CD14-positive monocyte (primary cell): ENCODE measurements around the gene NDST1. TPM values are rescaled to one million over a fixed set of nuclear protein-coding genes. Genes with fewer than 3 reads are reported as not detected.

ENCODE experiments used
- DNase-seq, 3 donors: peaks; one replicate each; pipeline ENCODE4 v3.0.0-alpha.2; 2011 to 2022
- H2AFZ ChIP-seq: 2 replicates; pipeline ENCODE4 v1.6.0; 2012; ENCODE audit warnings: mild to moderate bottlenecking, low read depth, low read length, inconsistent platforms; ENCODE audit not compliant: insufficient read depth, poor library complexity, severe bottlenecking
- H3K27ac ChIP-seq, 2 donors: 1 replicate in 1 of 2; 2 replicates in 1 of 2; pipeline ENCODE4 v1.5.1; 2012 to 2013; ENCODE audit warnings: low read length in 2 of 2, control low read depth in 1 of 2, inconsistent platforms in 1 of 2, low read depth in 1 of 2, mild to moderate bottlenecking in 1 of 2
- H3K27me3 ChIP-seq, 2 donors: one replicate each; pipeline versions ENCODE4 v1.6.0 to v1.6.1; 2011 to 2013; ENCODE audit warnings: low read length in 2 of 2; ENCODE audit not compliant: control insufficient read depth in 2 of 2, insufficient read depth in 2 of 2
- H3K36me3 ChIP-seq, 2 donors: replicated peaks in 1 of 2; 1 replicate in 1 of 2; 2 replicates in 1 of 2; pipeline versions ENCODE4 v1.5.1 to v1.6.1; 2012 to 2013; ENCODE audit warnings: low read length in 2 of 2, control low read depth in 1 of 2, inconsistent platforms in 1 of 2, mild to moderate bottlenecking in 1 of 2; ENCODE audit not compliant: insufficient read depth in 2 of 2, control insufficient read depth in 1 of 2
- H3K4me1 ChIP-seq, 2 donors: 1 replicate in 1 of 2; 2 replicates in 1 of 2; pipeline versions ENCODE4 v1.5.1 to v1.6.1; 2012 to 2013; ENCODE audit warnings: low read length in 2 of 2, control low read depth in 1 of 2, inconsistent platforms in 1 of 2, mild to moderate bottlenecking in 1 of 2, moderate library complexity in 1 of 2; ENCODE audit not compliant: insufficient read depth in 2 of 2, control insufficient read depth in 1 of 2
- H3K4me2 ChIP-seq: replicated peaks from 2 replicates; pipeline ENCODE3; 2012; ENCODE audit warnings: low read length, moderate library complexity, mild to moderate bottlenecking; ENCODE audit not compliant: poor library complexity, severe bottlenecking; ENCODE audit errors: extremely low read depth
- H3K4me3 ChIP-seq, 3 experiments: fragments of 200-600 bp in 1 of 3; sonication (generic) in 1 of 3; replicated peaks in 1 of 3; 1 replicate in 2 of 3; 2 replicates in 1 of 3; pipeline ENCODE4 v1.5.1; 2011 to 2013; ENCODE audit warnings: low read length in 3 of 3, mild to moderate bottlenecking in 3 of 3, control low read depth in 2 of 3, low read depth in 2 of 3, inconsistent platforms in 1 of 3, moderate library complexity in 1 of 3
- H3K79me2 ChIP-seq: 2 replicates; pipeline ENCODE4 v1.6.0; 2012; ENCODE audit warnings: mild to moderate bottlenecking, control low read depth, inconsistent platforms, low read length, moderate library complexity; ENCODE audit not compliant: insufficient read depth
- H3K9ac ChIP-seq: 2 replicates; pipeline ENCODE4 v1.6.0; 2017; ENCODE audit warnings: low read length, mild to moderate bottlenecking; ENCODE audit not compliant: insufficient read depth, poor library complexity, severe bottlenecking
- H3K9me3 ChIP-seq, 2 donors: replicated peaks in 1 of 2; 1 replicate in 1 of 2; 2 replicates in 1 of 2; pipeline versions ENCODE4 v1.5.1 to v1.6.1; 2012 to 2013; ENCODE audit warnings: low read length in 2 of 2, control low read depth in 1 of 2; ENCODE audit not compliant: control insufficient read depth in 1 of 2, insufficient read depth in 1 of 2
- H4K20me1 ChIP-seq: 2 replicates; pipeline ENCODE4 v1.6.0; 2012; ENCODE audit warnings: mild to moderate bottlenecking, low read length, control low read depth, moderate library complexity; ENCODE audit not compliant: insufficient read depth
- H3K27ac Mint-ChIP-seq, 7 donors: one replicate each; pipeline ENCODE4 v1.8.0; 2020; ENCODE audit warnings: mild to moderate bottlenecking in 7 of 7, mixed read lengths in 7 of 7, moderate library complexity in 6 of 7, inconsistent platforms in 2 of 7
- H3K27me3 Mint-ChIP-seq, 3 donors: one replicate each; pipeline ENCODE4 v1.8.0; 2021 to 2022; ENCODE audit warnings: low read depth in 3 of 3, mild to moderate bottlenecking in 3 of 3, mixed read lengths in 3 of 3, moderate library complexity in 3 of 3, inconsistent platforms in 1 of 3
- H3K36me3 Mint-ChIP-seq, 2 donors: one replicate each; pipeline ENCODE4 v1.8.0; 2020; ENCODE audit warnings: mixed read lengths in 2 of 2, inconsistent platforms in 1 of 2, mild to moderate bottlenecking in 1 of 2
- H3K4me1 Mint-ChIP-seq: one replicate; pipeline ENCODE4 v1.8.0; 2020; ENCODE audit warnings: mild to moderate bottlenecking, mixed read lengths
- H3K4me3 Mint-ChIP-seq, 2 donors: one replicate each; pipeline ENCODE4 v1.8.0; 2020; ENCODE audit warnings: mild to moderate bottlenecking in 2 of 2, mixed read lengths in 2 of 2, moderate library complexity in 1 of 2
- H3K9me3 Mint-ChIP-seq, 7 donors: one replicate each; pipeline ENCODE4 v1.8.0; 2020 to 2022; ENCODE audit warnings: mixed read lengths in 7 of 7, mild to moderate bottlenecking in 6 of 7, moderate library complexity in 6 of 7, inconsistent platforms in 2 of 7
- CTCF ChIP-seq: fragments of 200-600 bp; IDR thresholded peaks from one replicate; pipeline ENCODE4 v1.8.0; 2022; ENCODE audit warnings: antibody characterized with exemption, mild to moderate bottlenecking
- WGBS: methylation state at CpG from one replicate; pipeline ENCODE4 v1.1.5; 2013; ENCODE audit warnings: missing lambda C conversion rate; ENCODE audit not compliant: insufficient coverage; 5-methylcytosine and 5-hydroxymethylcytosine counted together
- intact Hi-C, 2 donors: fragments of 100-400 bp; cut with micrococcal nuclease; formaldehyde crosslinking; loops; one replicate each; pipeline versions ENCODE4 v1.15.0 to v1.15.1; 2023
- polyA plus RNA-seq, 3 donors: library from polyadenylated mRNA; depleted of rRNA in 1 of 3; unstranded in 2 of 3; stranded (reverse) in 1 of 3; fragments of 300-500 nt in 2 of 3; fragments of >200 nt in 1 of 3; fragmentation: Illumina TruSeq in 2 of 3; gene quantifications; 1 replicate in 2 of 3; 2 replicates in 1 of 3; pipeline ENCODE4 v1.2.3, GENCODE V29; 2012 to 2021

The NDST1 gene
- polyA plus RNA-seq, 3 donors, result 7.0 to 18.9 (median 7.5) TPM

- intact Hi-C loops, result loop anchor here in 1 of 2 donors (5.0 to 10.0 kb wide), 3 partner anchors 67 to 303 kb away; partner anchors contain the start of gene CD74
- H3K27me3 Mint-ChIP-seq, result peaks cover 0 to 20% (median 3%) of the 10 kb centered on the region in 3 donors
- H3K4me1 Mint-ChIP-seq, result peaks cover 56% of the 10 kb centered on the region
- H3K36me3 Mint-ChIP-seq, result peaks cover 0 to 4% of the 10 kb centered on the region in 2 donors
- no peak overlapping the region for H3K4me3 ChIP-seq
- H3K27ac Mint-ChIP-seq, result peak overlapping the region in 6 of 7 donors; percentile 13 to 92 (median 68)
- H4K20me1 ChIP-seq, result no peaks in the 10 kb centered on the region
- H3K4me3 Mint-ChIP-seq, result no peak overlapping the region
- TF ChIP-seq CTCF, result no peak
- H2AFZ ChIP-seq, result no peak overlapping the region
- H3K27ac ChIP-seq, result no peak overlapping the region
- peak in 1 of 3 donors; percentile 2 for DNase-seq
- H3K79me2 ChIP-seq, result no peaks in the 10 kb centered on the region
- 74% methylated on average over 2 of the region's 2 CpGs for WGBS
- H3K9me3 ChIP-seq, result no peaks in the 10 kb centered on the region
- no peak overlapping the region for H3K9ac ChIP-seq
- no peaks in the 10 kb centered on the region for H3K36me3 ChIP-seq
- H3K4me1 ChIP-seq, result peaks cover 36 to 49% of the 10 kb centered on the region in 2 donors
- H3K4me2 ChIP-seq, result no peak overlapping the region
- H3K27me3 ChIP-seq, result no peaks in the 10 kb centered on the region
- H3K9me3 Mint-ChIP-seq, result peaks cover 0 to 5% (median 0%) of the 10 kb centered on the region in 7 donors
Observed at GRCh38 chr5:150479416-150479815, 28.5 kb upstream of the NDST1 start.

GRCh38 chr5:150481708-150481965 lies 26.3 kb upstream of the NDST1 start:
- Mint-ChIP-seq H3K4me1 (peaks cover 44% of the 10 kb centered on the region), H3K36me3 (peaks cover 0 to 4% of the 10 kb centered on the region in 2 donors), H3K4me3 (no peak overlapping the region), H3K27ac (peak overlapping the region in 2 of 7 donors; percentile 10 to 11), H3K27me3 (peaks cover 0 to 13% (median 3%) of the 10 kb centered on the region in 3 donors), H3K9me3 (peaks cover 0 to 2% (median 0%) of the 10 kb centered on the region in 7 donors)
- H3K9me3 ChIP-seq, result no peaks in the 10 kb centered on the region
- TF ChIP-seq CTCF, result no peak
- peaks cover 28 to 37% of the 10 kb centered on the region in 2 donors for H3K4me1 ChIP-seq
- no peak overlapping the region for H3K4me2 ChIP-seq
- intact Hi-C loops, result no loop called here
- H2AFZ ChIP-seq, result no peak overlapping the region
- H3K27me3 ChIP-seq, result no peaks in the 10 kb centered on the region
- peaks cover 13% of the 10 kb centered on the region for H3K79me2 ChIP-seq
- no peaks in the 10 kb centered on the region for H4K20me1 ChIP-seq
- no peak overlapping the region for H3K27ac ChIP-seq
- H3K4me3 ChIP-seq, result no peak overlapping the region
- 100% methylated on average over 6 of the region's 6 CpGs for WGBS
- DNase-seq, result no peak
- H3K9ac ChIP-seq, result no peak overlapping the region
- no peaks in the 10 kb centered on the region for H3K36me3 ChIP-seq
